HG03060 (cell line): ENCODE results near the gene TMEM40.
A peak's percentile ranks its signal among the peaks of the same experiment; 100 is the strongest.
"Not testable (repeated sequence)": the region's sequence is repeated elsewhere in the genome, so short reads cannot be mapped to it uniquely, and the experiment has no call there.

Experiments used
- ATAC-seq: cut with Tn5 transposase; IDR thresholded peaks from one replicate; pipeline ENCODE4 v1.9.1; 2021; ENCODE audit warnings: low read depth, moderate number of reproducible peaks; ENCODE audit not compliant: unreplicated experiment

Gene TMEM40

DNA sequence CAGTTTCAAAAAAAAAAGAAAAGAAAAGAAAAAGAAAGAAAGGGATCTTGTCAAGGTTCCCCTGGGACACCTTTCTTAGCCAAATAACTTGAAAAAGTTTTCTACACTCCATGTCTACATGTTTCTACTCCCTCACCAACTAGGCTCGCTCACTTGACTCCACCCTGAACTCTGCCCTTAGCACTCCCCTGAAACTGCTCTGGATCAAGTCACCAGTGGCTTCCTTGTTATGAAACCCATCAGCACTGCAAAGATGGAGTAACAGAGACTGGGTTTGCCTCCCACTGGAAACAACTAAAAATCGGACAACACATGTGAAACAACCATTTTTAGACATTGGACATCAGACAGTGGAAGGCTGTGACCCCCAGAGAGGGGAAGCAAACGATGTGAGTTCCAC, 36.8 kb downstream of the TMEM40 start:
- ATAC-seq, result no peak

- ATAC-seq, result no peak
Observed at GRCh38 chr3:12719984-12720898, 38.8 kb downstream of the TMEM40 start.

DNA sequence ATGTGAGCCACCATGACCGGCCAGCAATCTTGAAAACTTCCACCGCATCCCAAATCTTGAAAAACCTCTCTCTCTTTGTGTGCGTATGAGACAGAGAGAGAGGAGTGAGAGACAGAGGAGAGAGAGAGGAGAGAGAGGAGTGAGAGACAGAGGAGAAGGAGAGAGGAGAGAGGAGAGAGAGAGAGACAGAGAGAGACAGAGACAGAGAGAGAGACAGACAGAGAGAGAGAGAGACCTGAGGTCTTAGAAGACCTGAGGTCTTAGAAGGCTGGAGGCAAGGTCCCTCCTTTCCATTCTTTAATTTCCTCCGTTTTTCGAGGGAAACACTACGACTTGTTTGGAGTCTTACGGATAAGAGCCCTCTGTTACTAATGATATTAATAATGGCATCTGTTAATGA, 39.5 kb downstream of the TMEM40 start:
- ATAC-seq, result no peak

DNA sequence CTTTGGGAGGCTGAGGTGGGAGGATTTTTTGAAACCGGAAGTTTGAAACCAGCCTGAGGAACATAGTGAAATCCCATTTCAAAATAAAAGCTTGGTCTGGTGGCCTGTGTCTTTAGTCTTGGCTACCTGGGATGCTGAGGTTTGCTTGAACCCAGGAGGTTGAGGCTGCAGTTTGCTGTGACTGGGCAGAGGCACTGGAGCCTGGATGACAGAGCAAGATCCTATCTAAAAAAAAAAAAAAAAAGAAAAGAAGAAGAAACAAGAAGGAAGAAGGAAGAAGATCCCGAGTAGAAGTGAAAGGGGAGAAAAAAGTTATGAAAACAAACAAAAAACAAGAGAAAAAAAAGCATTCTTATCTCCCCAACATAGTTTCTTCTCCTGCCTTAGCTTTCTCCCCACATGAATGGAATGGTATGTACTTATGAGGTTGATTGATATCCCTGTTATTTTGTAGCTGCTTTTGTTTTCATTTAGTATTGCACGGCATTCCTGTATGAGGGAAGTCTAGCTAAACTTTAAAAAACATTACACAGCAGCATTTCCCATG, 42.4 kb downstream of the TMEM40 start:
- ATAC-seq, result no peak

- ATAC-seq, result no peak
Observed at GRCh38 chr3:12714278-12714677, 44.8 kb downstream of the TMEM40 start.

GRCh38 chr3:12710062-12710461, 49.0 kb downstream of the TMEM40 start:
- no peak for ATAC-seq

DNA sequence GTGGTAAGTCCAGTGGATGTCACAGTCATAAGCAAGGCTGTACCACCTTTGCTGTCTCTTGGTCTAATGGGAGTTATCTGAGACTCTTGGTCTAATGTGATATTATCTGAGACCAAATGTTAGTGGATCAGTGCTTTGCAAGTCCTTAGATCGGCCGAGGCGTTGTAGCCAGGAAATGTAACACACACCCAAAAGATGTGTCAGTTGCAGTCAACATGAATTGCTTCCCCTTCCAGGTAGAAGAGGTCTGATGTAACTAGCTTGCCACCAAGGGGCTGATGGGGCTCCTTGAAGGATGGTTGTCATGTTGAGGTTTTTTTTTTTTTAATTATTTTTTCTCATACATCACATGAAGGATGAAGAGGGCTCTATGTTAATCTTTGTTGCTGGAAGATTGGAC, 49.7 kb downstream of the TMEM40 start:
- ATAC-seq, result no peak

GRCh38 chr3:12708584-12709192, 50.4 kb downstream of the TMEM40 start:
- ATAC-seq, result no peak

GRCh38 chr3:12707449-12707848, 51.6 kb downstream of the TMEM40 start:
- ATAC-seq, result no peak

DNA sequence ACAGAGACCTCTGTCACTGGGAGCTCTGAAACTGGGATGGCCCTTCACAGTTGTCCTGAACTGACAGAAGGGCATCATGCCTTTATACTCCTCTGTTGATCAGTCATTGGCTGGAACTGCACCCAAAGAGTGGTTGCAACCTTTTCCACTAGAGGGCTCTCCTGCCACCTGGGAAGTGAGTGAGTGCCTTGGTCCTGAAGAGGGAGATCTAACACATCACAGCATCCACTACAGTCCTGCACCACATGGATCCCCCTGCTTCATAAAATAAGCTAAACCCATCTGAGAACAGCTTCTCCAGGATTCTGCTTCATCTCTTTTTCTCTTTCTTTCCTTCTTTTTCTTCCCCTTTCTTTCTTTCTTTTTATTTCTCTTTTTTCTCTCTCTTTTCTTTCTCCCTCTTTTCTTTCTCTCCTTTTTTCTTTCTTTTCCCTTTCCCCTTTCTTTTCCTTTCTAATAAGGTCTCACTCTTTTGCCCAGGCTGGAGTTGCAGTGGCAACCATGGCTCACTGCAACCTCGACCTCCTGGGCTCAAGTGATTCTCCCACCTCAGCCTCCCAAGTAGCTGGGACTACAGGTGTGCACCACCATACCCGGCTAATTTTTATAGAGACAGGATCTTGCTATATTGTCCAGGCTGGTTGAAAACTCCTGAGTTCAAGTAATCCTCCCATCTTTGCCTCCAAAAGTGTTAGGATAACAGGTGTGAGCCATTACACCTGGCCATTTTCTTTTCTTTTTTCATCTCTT, 52.4 kb downstream of the TMEM40 start:
- ATAC-seq, result peak; percentile 47

- no peak for ATAC-seq
Observed at GRCh38 chr3:12705981-12706380, 53.1 kb downstream of the TMEM40 start.

DNA sequence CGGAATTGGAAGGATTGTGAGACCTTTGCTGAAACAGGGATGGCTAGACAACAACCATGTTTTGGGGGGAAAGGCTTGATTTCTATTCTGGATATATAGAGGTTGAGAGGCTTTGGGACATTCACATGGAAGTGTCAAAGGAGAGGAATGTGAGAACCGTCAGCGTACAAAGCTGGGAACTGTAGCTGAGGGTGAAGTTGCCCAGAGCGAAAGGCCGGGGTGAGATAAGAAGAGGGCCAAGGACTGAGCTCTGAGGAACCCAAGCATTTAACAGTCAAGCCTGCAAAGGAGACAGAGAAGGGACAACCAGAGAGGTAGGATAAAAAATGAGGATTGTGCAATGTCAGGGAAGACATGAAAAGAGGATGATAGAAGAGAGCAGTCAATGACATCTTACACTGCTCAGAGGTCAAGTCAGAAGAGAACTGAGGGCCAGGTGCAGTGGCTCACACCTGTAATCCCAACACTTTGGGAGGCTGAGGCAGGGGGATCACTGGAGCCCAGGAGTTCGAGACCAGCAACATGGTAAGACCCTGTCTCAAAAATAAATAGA, 53.6 kb downstream of the TMEM40 start:
- ATAC-seq, result no peak

- no peak for ATAC-seq
Observed at GRCh38 chr3:12702501-12702900, 56.6 kb downstream of the TMEM40 start.

DNA sequence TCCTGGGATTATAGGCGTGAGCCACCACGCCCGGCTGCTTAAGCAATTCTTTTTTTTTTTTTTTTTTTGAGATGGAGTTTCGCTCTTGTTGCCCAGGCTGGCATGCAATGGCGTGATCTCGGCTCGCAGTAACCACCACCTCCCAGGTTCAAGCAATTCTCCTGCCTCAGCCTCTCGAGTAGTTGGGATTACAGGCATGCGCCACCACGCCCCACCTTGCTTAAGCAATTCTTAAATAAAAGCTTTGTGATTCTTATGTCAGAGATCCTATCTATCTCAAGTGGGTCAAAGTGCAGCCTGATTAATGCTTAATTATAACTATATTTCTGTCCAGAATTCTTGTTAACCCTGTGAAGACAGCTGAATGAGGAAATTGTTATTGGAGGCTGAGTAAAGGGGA, 57.5 kb downstream of the TMEM40 start:
- ATAC-seq, result not testable (repeated sequence)

- ATAC-seq, result no peak
Observed at GRCh38 chr3:12700800-12701199, 58.3 kb downstream of the TMEM40 start.

DNA sequence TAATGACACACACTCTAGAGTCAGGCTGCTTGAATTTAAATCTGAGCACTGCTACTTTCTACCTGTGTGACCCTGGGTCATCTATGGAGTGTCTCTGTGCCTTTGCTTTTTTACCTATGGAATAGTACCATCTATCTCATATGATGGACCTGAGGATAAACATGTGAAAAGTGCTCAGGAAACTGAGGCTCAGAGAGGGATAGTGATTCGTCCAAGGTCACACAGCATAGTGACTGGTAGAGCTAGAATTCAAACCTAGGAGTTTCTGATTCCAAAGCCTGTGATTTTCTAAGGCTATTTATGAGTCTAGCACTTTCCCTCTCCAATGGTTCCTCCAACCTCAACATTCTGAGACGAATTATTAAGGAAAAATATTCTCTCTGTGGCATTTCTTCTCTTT, 63.1 kb downstream of the TMEM40 start:
- ATAC-seq, result no peak

- ATAC-seq, result no peak
Observed at GRCh38 chr3:12695112-12695511, 63.9 kb downstream of the TMEM40 start.

GRCh38 chr3:12692444-12692843, 66.6 kb downstream of the TMEM40 start:
- no peak for ATAC-seq

GRCh38 chr3:12689997-12690711, 68.9 kb downstream of the TMEM40 start:
- no peak for ATAC-seq

DNA sequence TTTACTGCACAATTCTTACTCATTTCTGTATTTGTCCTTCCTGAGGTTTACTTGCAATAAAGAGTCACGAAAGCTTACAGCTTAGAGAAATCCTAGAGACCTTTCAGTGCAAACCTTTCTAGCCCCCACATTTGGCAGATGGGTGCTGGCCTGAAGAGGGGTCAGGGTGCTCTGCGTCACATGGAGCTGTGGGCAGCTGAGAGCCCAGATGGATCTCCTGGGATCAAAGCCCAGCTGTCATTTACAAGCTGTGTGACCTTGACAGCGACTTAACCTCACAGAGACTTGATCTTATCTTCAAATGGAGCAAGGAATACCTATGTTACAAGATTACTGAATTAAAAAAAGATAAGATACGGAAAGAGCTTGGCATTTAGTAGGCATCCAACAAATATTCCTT, 71.1 kb downstream of the TMEM40 start:
- ATAC-seq, result no peak
